GM18868 (cell line): Measurements from ENCODE around the gene POU6F2.

Experiments
- ATAC-seq: cut with Tn5 transposase; IDR thresholded peaks from one replicate; pipeline ENCODE4 v1.9.1; 2021; ENCODE audit warnings: mild to moderate bottlenecking, moderate library complexity; ENCODE audit not compliant: unreplicated experiment

Gene POU6F2

DNA sequence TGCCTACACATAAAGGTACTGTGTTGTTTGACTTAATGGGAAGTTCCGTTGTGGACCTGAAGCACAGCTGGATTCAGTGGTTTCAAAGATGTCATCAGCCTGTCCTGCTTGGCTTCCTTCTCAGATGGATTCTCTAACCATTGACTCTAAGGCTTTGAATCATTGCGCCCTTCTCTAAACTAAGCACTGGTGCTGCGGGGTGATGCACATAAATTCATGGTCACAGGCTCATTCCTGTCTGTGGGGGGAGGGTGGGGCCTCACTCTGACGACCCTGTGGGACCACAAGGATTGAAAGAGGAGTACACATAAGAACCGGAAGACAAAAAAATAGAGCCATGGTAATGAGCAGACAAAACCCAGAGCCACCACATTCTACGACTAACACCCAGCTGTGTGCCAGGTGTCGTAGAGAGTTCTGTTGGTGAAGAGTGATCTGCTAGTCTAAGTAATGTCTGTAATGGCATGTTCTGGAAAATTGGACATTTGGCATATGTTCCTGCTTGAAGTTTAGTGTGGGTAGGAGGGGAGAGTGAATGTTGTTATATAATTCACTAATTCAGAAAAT, 491.2 kb downstream of the POU6F2 start:
- no peak for ATAC-seq

DNA sequence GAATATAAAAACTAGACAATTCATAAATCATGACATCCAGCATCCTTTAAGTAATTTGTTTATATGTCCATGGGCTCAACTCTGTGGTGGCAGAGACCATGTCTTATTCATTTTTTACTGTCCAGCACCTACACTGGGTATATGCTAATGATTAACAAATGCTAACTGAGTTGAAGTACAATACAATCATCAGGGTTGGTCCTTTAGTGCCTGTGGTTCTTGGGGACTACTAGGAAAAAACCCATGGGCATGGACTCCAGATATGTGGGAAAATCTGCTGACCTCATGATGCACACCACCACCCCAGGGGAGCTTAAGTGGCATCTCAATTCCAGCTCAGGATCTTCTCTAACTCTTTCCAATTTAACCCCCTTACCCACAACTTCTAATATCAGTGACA, 503.2 kb downstream of the POU6F2 start:
- no peak for ATAC-seq

DNA sequence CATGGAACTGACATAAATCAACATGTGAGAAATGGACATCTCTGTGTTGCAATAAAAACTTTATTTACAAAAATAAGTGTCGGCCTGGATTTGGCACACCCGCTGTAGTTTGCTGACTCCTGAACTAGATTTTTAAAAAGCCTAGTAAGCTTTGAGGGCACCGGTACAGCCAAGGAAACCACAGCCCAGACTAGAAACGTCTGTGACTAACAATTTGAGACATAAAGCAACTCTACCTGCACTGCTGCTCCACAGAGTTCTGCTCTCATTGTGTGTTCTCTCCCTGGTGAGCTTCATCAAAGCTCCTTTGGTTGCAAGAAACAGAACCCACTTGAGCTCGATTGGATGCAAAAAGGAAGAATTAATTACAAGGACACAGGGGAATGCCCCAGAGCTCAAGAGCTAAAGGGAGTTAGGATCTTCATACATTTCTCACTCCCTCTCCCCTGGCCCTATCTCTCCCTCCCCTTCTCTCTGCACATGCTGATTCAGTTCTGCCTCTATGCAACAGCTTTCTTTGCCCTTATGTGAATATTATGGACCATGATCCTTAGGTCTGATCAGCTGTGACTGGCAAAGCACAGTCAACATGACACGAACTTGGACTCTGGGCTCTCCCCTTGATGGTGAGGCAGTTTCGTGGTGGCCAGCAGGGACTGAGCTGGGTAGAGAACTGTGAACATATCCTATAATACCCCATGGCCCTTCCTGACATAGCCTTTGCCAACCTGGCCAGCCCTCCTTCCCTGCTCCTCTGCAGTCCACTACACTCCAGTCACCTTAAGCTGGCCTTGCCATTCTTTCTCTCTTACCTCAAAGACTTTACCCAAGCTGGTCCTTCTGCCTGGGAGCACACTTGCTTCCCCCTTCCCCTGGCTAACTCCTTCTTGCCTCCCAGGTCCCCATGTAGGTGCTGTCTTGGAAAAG, 511.0 kb downstream of the POU6F2 start:
- no peak for ATAC-seq

DNA sequence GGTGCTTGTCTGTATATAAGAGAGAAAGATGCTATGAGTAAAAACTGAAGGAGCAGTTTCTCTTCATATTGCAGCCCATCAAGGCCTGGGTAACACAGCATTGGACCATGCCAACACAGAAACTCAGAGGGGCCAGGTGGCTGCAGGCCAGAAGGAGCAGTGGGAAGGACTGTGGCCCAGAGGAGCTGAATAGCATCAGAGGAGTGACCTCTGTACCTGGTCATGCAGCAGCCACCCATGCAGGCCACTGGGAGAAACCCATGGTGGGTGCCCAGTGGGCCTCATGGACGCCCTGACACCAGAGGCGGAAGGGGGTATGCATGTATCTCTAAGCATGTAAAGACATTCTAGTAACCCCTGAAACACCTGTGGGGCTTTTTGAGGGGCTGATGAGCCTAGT, 512.6 kb downstream of the POU6F2 start:
- ATAC-seq = no peak

DNA sequence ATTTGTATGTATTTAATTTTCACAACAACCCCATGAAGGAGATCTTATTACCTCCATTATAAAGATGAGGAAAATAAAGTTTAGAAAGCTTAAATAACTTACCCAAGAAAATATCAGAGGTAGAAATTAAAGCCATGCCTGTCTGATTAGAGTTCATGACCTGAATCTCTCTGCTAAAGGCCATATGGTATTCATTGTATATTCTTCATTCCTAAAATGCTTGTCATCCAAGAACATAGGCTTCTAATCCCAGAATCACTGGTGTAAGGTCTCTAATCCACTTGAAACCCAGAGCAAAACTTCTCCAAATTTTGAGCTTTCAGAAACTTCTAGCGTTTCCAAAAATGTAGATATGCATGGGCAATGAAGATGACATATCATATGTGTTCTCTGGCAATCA, 516.2 kb downstream of the POU6F2 start:
- no peak for ATAC-seq

DNA sequence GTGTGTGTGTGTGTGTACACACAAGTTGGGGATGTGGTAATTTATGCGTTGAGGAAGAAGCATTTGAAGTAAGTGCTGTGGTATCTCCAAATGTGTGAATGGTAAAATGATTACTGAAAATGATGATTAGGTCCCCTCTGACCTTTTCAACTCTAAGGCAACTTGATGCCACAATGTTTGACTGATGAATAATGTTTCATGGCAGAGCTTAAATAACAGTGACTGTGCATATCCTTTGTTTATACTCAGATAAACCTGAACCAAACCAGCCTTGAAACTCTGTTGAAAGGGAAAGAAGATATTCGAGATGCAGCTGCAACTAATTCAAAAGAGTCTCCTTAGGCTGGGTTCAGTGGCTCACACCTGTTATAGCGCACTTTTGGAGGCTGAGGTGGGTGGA, 523.6 kb downstream of the POU6F2 start:
- ATAC-seq = no peak

DNA sequence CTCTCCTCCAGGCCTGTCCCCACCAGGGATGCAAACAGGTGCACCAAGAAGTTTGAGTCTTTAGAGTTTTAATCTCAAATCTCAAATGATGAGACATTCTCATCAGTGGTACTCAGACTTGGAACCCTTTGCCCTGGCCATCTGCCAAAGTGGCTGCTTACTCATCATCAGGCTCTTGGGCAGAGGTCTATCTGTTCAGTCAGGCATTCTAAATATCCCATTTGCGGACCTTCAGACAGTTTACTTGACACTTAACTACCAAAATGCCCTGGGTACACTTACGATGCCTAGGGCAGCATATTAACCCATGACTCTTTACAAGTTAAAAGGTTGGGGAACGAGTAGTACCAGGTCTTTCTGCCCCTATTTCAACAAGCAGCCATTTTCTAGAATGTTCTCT, 527.3 kb downstream of the POU6F2 start:
- ATAC-seq = no peak

DNA sequence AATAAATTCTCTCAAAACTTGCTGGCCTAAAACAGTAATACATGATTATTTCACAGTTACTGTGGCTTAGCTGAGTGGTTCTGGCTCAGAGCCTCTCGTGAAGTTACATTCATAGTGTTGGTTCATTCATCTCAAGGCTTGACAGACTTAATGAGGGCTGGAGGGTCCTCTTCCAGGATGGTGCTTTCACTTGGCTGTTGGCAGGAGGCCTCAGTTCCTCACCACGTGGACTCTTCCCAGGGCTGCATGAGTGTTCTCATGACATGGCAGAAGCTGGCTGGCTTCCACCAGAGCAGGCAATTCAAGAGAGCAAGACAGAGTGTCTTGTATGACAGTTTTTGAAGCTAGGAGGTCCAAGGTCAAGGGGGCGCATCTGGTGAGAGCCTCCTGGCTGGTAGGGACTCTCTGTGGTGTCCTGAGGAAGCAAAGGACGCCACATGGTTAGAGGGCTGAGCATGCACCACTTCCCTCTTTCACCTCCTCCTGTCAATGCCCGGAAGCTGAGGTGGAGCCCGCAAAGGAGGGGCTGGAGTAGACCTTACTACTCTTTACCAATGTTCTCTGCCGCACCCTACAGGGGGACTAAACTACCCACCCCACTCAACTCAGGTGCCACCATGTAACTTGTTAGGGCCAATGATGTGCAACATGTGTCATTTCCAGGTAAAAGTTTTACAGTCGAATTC, 530.3 kb downstream of the POU6F2 start:
- peak; percentile 63 for ATAC-seq

DNA sequence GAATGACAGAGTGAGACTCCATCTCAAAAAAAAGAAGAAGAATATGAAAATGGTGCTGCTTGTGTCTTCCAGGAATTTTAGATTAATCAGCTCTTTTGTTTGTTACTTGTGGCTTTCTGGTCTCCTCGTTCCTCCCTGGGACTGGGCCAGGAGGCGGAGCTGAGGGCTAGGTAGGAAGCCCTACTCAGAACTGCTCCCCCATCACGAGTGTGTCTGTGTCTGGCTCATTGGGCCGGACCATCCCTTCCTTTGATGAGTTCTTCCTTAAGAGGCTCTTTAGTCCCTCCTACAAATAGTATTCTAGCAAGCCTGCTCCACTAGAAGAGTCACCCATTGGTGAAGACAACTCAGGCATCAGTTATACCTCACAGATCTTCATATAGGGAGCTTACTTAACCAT, 531.7 kb downstream of the POU6F2 start:
- no peak for ATAC-seq

DNA sequence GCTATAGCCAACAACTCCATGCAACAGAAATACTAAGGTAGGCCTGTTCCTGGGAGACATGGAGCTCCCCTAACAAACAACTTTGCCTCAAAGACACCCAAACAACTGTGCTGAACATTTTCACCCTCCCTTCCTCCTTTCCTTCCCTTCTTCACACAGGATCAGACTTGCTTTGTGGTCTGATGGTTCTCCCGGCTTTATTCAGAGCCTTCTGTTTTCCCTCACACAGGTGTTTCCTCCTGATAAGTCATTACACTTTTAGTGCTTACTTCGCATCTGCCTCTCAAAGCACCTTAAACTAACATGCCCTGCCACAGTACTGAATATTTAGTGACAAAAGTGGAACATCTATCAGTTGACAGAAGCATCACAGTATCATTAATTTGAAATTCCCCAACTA, 532.2 kb downstream of the POU6F2 start:
- no peak for ATAC-seq

DNA sequence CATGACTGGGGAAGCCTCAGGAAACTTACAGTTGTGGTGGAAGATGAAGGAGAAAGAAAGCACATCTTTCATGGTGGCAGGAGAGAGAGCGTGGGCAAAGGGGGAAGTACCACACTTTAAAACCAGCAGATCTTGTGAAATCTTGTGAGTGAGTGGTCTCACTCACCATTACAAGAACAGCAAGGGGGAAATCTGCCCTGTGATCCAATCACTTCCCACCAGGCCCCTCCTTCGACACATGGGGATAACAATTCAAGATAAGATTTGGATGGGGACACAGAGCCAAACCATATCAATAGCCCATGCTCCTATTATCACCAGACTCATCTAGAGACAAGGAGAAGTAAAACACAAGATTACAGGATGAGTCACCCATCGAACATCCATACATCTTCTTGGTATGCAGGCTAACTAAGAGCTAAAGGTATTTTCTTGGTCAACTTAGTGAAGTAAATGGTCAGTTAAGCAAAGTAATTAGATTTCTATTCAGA, 533.2 kb downstream of the POU6F2 start:
- ATAC-seq = no peak

DNA sequence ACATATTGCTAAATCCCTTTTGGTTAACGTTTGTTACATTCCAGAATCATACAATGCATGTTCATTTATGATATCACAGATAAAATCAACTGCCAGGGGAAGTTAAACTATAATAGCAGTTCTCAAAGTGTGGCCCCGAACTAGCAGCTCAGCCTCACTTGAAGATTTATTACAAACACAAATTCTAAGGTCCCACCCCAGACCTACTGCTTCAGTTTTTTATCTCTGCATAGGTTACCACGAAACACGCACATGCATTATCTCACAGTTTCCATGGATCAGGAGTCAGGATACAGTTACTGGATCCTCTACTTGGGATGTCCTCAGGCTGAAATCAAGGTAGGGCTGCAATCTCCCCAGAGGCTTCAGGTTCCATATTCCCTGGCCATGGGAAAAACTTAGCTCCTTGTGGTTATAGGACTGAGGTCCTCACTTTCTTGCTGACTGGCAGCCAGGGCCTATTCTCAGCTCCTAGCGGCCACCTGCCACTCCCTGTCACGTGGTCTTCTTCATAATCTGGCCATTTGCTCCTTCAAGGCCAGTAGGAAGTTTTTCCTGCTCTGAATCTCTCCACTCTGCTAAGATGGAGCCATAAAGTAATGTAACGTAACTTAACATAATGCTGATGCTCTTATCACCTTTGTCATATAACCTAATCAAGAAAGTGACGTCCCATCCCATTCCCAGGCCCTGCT, 538.0 kb downstream of the POU6F2 start:
- no peak for ATAC-seq

DNA sequence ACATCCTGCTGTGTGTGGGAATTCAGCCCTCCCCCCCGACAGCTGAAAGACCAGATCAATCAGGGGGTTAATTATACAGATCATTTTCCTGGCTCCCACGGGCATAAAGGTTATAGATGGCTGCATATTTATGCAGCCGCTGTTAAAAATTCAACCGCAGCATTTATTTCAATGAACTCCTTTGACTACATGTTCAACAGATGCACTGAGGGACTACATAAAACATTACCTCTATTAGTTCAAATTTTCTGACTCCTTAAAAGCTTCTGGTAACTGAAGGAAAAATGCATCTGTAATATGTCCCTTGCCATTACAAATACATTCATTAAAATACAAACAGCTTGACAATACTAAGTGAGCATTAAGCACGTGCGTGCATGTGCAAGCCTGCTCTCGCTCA, 538.8 kb downstream of the POU6F2 start:
- no peak for ATAC-seq

DNA sequence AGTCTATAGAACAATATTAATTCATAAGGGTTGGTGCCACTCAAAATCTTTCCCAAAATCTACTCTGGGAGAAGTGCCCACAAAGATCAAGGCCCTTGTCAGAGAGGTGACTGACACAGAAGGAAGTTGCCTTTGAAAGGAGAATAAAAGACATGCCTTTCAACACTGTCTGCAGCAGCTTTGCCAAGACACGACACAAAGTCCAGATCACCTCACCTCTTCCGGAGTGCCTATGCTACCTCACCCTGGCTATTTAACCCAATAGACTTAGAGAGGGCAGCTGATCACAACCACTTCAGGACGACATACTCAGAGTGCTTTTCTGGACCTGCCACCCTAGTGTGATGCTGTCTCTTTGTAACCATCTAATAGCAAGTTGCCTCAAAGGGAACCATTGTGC, 539.5 kb downstream of the POU6F2 start:
- ATAC-seq = no peak
